HS-5 (cell line): ENCODE results near the gene KIF2C.
"Not testable (repeated sequence)": the region's sequence is repeated elsewhere in the genome, so short reads cannot be mapped to it uniquely, and the experiment has no call there.

Experiments used
- DNase-seq: peaks from one replicate; pipeline ENCODE4 v3.0.0-alpha.2; 2012; ENCODE audit warnings: low read depth

KIF2C gene

GRCh38 chr1:44739307-44740178 lies at the start of gene KIF2C:
Gene KIF2C, plus strand, starts transcription at chr1:44739837. Its CDS starts 96 bp downstream, at chr1:44739933.
- DNase-seq, result peak; percentile 87

DNA sequence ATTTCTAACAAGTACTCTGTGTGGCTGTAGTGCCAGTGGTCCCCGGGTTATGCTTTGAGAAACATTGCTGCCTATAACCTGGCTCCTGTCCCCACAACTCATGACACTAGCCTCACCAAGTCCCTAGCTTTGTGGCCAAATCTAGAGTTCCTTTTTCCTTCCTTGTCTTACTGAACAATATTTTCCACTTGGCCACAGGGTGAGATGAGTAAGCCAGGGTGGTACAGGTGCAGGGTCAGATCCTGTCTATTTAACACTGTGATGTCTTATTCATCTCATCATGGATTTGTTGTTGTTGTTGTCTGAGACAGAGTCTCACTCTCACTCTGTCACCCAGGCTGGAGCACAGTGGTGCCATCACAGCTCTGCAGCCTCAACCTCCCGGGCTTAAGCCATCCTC lies 46.5 kb upstream of the KIF2C start:
- no peak for DNase-seq

DNA sequence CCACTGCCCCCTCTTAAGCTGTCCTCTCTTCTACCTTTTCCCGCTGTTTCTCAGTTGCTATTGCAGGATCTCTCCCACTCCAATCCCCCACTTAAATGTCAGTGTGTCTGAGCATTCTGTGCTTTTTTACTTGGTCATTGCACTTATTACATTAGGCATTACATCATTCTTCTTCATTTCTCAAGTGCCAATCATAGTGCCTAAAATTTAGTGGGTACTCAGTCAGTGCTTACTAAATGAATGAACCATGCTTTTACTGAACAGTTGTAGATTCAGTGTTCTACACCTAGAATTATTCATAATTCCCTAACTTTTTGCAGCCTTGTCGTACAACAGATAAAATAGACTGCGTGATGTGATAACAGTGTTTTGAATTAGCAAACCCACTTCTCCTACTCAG lies 45.7 kb upstream of the KIF2C start:
- DNase-seq, result no peak

- DNase-seq, result no peak
Measured at GRCh38 chr1:44694863-44695478, 44.7 kb upstream of the KIF2C start.

- DNase-seq, result no peak
Measured at GRCh38 chr1:44695671-44696070, 44.0 kb upstream of the KIF2C start.

- DNase-seq, result no peak
Measured at GRCh38 chr1:44696101-44696500, 43.5 kb upstream of the KIF2C start.

DNA sequence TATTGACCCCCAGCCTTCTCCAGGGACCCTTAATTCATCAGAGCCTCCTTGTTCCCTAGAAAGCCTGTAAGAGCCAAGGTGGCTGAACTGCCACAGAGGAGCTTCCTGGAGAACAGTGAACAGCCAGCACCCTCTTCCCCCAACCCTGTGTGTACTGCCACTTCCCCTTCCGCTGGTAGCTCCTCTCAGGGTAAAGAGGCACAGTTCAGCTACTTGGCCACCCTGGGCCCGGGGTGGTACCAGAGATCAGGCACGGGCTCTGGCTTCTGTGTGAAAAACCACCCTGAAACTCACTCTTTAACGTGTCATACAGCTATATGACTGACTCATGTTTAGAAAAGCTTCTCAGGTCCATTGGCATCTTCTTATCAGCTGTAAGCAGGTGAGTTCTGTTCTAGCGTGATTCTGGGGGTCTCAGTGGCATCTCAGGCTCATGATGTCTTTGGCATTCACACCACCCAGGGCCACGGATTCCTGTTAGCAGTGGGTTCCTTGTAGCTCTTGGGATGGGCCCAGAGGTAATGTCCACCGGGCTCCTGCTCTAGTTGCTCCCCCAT lies 42.8 kb upstream of the KIF2C start:
- no peak for DNase-seq

- DNase-seq, result no peak
Measured at GRCh38 chr1:44698138-44698537, 41.5 kb upstream of the KIF2C start.

DNA sequence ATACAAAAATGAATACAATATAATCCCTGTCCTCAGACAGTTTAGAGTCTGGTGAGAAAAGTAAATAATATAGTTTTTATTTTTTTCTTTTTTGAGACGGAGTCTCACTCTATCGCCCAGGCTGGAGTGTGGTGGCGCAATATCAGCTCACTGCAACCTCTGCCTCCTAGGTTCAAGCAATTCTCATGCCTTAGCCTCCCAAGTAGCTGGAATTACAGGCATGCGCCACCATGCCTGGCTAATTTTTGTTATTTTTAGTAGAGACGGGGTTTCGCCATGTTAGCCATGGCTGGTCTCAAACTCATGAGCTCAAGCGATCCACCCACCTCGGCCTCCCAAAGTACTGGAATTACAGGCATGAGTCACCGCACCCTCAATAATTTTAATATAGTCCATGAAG lies 40.3 kb upstream of the KIF2C start:
- DNase-seq, result not testable (repeated sequence)

DNA sequence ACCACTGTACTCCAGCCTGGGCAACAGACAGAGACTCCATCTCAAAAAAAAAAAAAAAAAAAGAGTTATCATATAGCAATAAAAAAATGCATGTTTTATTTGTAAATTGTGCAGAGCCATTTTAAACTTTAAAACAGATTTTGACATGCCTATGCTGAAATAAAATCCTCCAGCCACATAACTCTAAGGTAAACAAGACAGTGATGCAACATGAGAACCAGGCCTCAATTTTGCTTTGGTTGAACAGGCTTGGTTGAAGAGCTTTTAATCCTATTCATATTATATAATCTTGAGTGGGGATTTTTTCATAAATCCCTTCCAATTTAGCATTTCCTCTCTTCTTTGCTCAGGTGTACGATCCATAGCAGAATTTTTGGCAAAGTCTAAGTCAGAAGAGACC lies 39.1 kb upstream of the KIF2C start:
- no peak for DNase-seq

- DNase-seq, result no peak
Measured at GRCh38 chr1:44701141-44701573, 38.5 kb upstream of the KIF2C start.

DNA sequence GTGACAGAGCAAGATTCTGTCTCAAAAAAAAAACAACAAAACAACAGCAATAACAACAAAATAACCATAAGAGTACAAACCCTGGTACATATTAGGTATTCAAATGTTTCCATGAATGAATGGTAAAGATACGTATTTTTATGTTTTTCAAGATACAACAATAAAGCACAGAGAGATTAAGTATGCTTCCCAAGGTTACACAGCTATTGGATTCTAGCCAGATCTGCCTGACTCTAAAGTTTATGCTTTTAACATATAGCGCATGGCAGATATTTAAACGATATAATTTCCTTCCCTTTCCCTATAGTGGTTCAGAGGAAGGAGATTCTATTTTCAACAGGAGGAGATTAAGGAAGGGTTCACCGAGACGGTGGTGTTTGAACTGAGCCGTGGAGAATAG lies 34.2 kb upstream of the KIF2C start:
- DNase-seq, result no peak

- DNase-seq, result no peak
Measured at GRCh38 chr1:44705938-44706337, 33.7 kb upstream of the KIF2C start.

GRCh38 chr1:44707112-44707881 lies 32.3 kb upstream of the KIF2C start:
- DNase-seq, result peak; percentile 94

GRCh38 chr1:44707959-44708831 lies 31.4 kb upstream of the KIF2C start:
- DNase-seq, result no peak

GRCh38 chr1:44713321-44713781 lies 26.3 kb upstream of the KIF2C start:
- no peak for DNase-seq

DNA sequence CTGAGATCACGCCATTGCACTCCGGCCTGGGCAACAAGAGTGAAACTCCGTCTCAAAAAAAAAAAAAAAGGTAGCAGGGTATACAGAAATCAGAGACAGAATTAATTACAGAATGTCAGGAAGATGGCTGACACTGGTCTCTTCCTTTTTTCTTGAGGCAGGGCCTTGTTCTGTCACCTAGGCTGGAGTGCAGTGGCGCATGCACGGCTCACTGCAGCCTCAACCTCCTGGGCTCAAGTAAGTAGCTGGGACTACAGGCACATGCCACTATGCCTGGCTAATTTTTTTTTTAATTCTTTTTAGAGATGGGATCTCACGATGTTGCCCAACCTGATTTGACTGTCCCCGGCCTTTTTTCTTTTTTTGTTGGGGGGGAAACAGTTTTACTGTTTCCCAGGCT lies 25.1 kb upstream of the KIF2C start:
- no peak for DNase-seq

- DNase-seq, result peak; percentile 50
Measured at GRCh38 chr1:44714944-44715571, 24.6 kb upstream of the KIF2C start.

- no peak for DNase-seq
Measured at GRCh38 chr1:44717156-44717555, 22.5 kb upstream of the KIF2C start.

- DNase-seq, result no peak
Measured at GRCh38 chr1:44717653-44718052, 22.0 kb upstream of the KIF2C start.

- DNase-seq, result no peak
Measured at GRCh38 chr1:44718091-44718490, 21.5 kb upstream of the KIF2C start.
